HEK293T (cell line): ENCODE measurements around the gene CHD2.

Source experiments
- FOXA1 ChIP-seq: fragments of 450-650 bp; IDR thresholded peaks from 2 replicates; pipeline ENCODE4 v1.6.1; 2016; ENCODE audit warnings: mild to moderate bottlenecking
- FOXM1 ChIP-seq: fragments of 450-650 bp; IDR thresholded peaks from 2 replicates; pipeline ENCODE4 v1.6.1; 2017; ENCODE audit warnings: mild to moderate bottlenecking, borderline replicate concordance
- SP1 ChIP-seq: fragments of 450-650 bp; IDR thresholded peaks from 2 replicates; pipeline ENCODE4 v1.6.1; 2017
- TARDBP ChIP-seq: fragments of 450-650 bp; IDR thresholded peaks from 2 replicates; pipeline ENCODE4 v1.6.1; 2016
- ZNF384 ChIP-seq: fragments of 450-650 bp; IDR thresholded peaks from 2 replicates; pipeline ENCODE4 v1.6.1; 2016
- TF ChIP-seq, protein P1 (sequence below): fragments of 450-650 bp; IDR thresholded peaks from 2 replicates; pipeline ENCODE4 v1.6.1; 2016

DNA sequence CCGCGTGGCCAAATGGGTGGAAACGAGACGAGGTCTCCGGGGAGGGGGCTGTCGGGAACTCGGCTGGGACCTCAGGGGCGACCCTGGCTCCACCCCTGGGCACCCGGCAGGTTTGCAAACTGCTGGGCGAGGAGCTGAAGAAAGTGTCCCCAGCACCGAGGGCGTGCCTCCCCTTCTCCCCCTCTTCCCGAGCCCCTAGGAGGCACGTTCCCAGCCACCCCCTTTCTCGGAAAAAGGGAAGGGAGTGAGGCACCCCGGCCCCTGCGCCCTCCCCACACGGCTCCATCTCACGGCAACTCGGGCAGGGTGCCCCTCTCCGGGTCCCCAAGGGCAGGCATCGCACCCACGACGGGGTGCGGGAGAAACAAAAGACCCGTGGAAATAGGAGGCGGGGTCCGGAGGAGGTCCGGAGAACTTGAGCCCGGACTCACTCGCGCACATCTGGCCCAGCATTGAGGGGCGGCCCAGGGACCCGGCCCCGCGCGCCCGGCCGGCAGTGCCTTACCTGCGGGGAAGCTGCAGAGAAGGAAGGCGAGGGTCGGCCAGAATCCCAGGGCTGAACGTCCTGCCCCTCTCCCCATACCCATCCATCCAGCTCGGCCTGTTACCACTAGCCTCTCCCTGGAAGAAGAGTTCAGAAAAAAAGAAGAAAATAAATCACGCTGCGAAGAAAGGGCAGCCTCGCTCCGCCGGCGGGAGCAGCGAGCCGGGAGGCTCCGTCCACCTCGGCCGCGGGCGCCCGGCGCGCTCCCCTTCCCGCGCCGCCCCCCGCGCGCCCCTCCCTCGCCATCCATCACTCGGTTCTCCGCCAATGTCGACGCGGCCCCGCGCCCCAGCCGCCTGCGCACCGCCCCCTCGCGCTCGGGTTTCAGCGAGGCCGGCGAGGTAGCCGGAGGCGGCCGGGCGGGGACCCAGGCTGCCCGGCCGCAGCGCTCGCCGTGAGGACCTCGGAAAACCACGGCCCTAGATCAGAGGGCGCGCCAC is 172.6 kb downstream of the CHD2 start:
- TF ChIP-seq FOXM1 (peak; percentile 26; the same call in 1 of the 2 replicates), ZNF384 (no peak), FOXA1 (no peak), SP1 (no peak), TARDBP (no peak)
- TF ChIP-seq, protein P1, sequence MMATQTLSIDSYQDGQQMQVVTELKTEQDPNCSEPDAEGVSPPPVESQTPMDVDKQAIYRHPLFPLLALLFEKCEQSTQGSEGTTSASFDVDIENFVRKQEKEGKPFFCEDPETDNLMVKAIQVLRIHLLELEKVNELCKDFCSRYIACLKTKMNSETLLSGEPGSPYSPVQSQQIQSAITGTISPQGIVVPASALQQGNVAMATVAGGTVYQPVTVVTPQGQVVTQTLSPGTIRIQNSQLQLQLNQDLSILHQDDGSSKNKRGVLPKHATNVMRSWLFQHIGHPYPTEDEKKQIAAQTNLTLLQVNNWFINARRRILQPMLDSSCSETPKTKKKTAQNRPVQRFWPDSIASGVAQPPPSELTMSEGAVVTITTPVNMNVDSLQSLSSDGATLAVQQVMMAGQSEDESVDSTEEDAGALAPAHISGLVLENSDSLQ, result peak; percentile 81
